ENCODE data around the gene CXXC4. TPM values are rescaled to one million over a fixed set of nuclear protein-coding genes. Genes with fewer than 3 reads are reported as not detected.

The CXXC4 gene
- total and polyA plus RNA-seq, 2 of the 13 experiments (the other 11 are each of a cell fraction or from before 2014, with no cell fraction given) = not detected

GRCh38 chr4:104475652-104476051 lies 19.0 kb downstream of the CXXC4 start:
- DNase-seq (ENCODE audit: low spot score) (no peak), FAIRE-seq (no peak), ATAC-seq (no peak)
- H2AFZ ChIP-seq (ENCODE audit: low read length) = no peak overlapping the region
- no peaks in the 10 kb centered on the region; a peak in 1 of 5 replicates for H3K27me3 ChIP-seq (ENCODE audit: control insufficient read depth in 1 of 2, insufficient read depth in 2 of 2, low read length in 2 of 2)
- no peak overlapping the region for H3K27ac ChIP-seq (ENCODE audit: extremely low read length, insufficient read depth, low read length)
- ChIA-PET POLR2A (no interaction called here), CTCF (ENCODE audit: low intra/inter-chr PET ratio, low total read pairs) (no interaction called here)
- no peak overlapping the region for H3K4me3 ChIP-seq (replicated peaks in 1 of 3; ENCODE audit: insufficient read depth in 1 of 3, low read depth in 2 of 3, low read length in 3 of 3)
- BruUV-seq (replicated peaks) = no TSS peak
- H3K79me2 ChIP-seq (ENCODE audit: insufficient read depth, low read length) = no peaks in the 10 kb centered on the region
- in situ Hi-C loops (cut with HindIII; ENCODE audit: extremely low pct_ligation_motif_present, low pct_unique_long_range_greater_than_20kb) (no loop called here), intact Hi-C loops (cut with micrococcal nuclease; ENCODE audit: unreplicated experiment) (no loop called here)
- no peak overlapping the region for H3K4me2 ChIP-seq (ENCODE audit: low read depth, low read length)
- TF ChIP-seq, protein P1, sequence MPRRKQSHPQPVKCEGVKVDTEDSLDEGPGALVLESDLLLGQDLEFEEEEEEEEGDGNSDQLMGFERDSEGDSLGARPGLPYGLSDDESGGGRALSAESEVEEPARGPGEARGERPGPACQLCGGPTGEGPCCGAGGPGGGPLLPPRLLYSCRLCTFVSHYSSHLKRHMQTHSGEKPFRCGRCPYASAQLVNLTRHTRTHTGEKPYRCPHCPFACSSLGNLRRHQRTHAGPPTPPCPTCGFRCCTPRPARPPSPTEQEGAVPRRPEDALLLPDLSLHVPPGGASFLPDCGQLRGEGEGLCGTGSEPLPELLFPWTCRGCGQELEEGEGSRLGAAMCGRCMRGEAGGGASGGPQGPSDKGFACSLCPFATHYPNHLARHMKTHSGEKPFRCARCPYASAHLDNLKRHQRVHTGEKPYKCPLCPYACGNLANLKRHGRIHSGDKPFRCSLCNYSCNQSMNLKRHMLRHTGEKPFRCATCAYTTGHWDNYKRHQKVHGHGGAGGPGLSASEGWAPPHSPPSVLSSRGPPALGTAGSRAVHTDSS (CRISPR knock-in tag; conservative IDR thresholded peaks at IDR 0.05) = no peak
- WGBS (ENCODE audit: low lambda C conversion rate) = 30% methylated on average over 4 of the region's 4 CpGs
- H4K20me1 ChIP-seq (ENCODE audit: insufficient read depth, low read length) = no peaks in the 10 kb centered on the region
- no peaks in the 10 kb centered on the region for H3K4me1 ChIP-seq (ENCODE audit: insufficient read depth, low read length)
- no peaks in the 10 kb centered on the region for H3K9me3 ChIP-seq (ENCODE audit: low read length)
- H3K9ac ChIP-seq (ENCODE audit: insufficient read depth, low read depth, low read length) = no peak overlapping the region
- H3K36me3 ChIP-seq (replicated peaks in 1 of 2; ENCODE audit: control insufficient read depth in 1 of 2, insufficient read depth in 2 of 2, low read length in 2 of 2) = no peaks in the 10 kb centered on the region

- H3K4me3 ChIP-seq (replicated peaks in 1 of 3; ENCODE audit: insufficient read depth in 1 of 3, low read depth in 2 of 3, low read length in 3 of 3) = no peak overlapping the region
- ChIA-PET POLR2A (no interaction called here), CTCF (ENCODE audit: low intra/inter-chr PET ratio, low total read pairs) (no interaction called here)
- no peaks in the 10 kb centered on the region; a peak in 1 of 5 replicates for H3K27me3 ChIP-seq (ENCODE audit: control insufficient read depth in 1 of 2, insufficient read depth in 2 of 2, low read length in 2 of 2)
- H3K4me1 ChIP-seq (ENCODE audit: insufficient read depth, low read length) = no peaks in the 10 kb centered on the region
- no peaks in the 10 kb centered on the region for H3K79me2 ChIP-seq (ENCODE audit: insufficient read depth, low read length)
- H3K9me3 ChIP-seq (ENCODE audit: low read length) = no peaks in the 10 kb centered on the region
- H3K9ac ChIP-seq (ENCODE audit: insufficient read depth, low read depth, low read length) = no peak overlapping the region
- no peak overlapping the region for H3K27ac ChIP-seq (ENCODE audit: extremely low read length, insufficient read depth, low read length)
- no TSS peak for BruUV-seq (replicated peaks)
- no peak for DNase-seq (ENCODE audit: low spot score)
- no peaks in the 10 kb centered on the region for H4K20me1 ChIP-seq (ENCODE audit: insufficient read depth, low read length)
- intact Hi-C loops (cut with micrococcal nuclease; ENCODE audit: unreplicated experiment) = no loop called here
- H3K4me2 ChIP-seq (ENCODE audit: low read depth, low read length) = no peak overlapping the region
- FAIRE-seq = no peak
- H2AFZ ChIP-seq (ENCODE audit: low read length) = no peak overlapping the region
- H3K36me3 ChIP-seq (replicated peaks in 1 of 2; ENCODE audit: control insufficient read depth in 1 of 2, insufficient read depth in 2 of 2, low read length in 2 of 2) = no peaks in the 10 kb centered on the region
- WGBS (ENCODE audit: low lambda C conversion rate) = 0% methylated on average over 1 of the region's 1 CpG
- no peak for ATAC-seq
- in situ Hi-C loops (cut with HindIII; ENCODE audit: extremely low pct_ligation_motif_present, low pct_unique_long_range_greater_than_20kb) = no loop called here
- TF ChIP-seq ZNF382 (CRISPR knock-in tag; IDR thresholded peaks at IDR 0.05; ENCODE audit: borderline replicate concordance) = no peak
- no peak for TF ChIP-seq AGO2 (optimal IDR thresholded peaks at IDR 0.05; ENCODE audit: low read depth, low read length)
- TF ChIP-seq BHLHE40 (IDR thresholded peaks at IDR 0.05; ENCODE audit: low read length) = no peak
- no peak for TF ChIP-seq ZNF276 (CRISPR knock-in tag; IDR thresholded peaks at IDR 0.05; ENCODE audit: low read depth)
- TF ChIP-seq ZNF577 (CRISPR knock-in tag; IDR thresholded peaks at IDR 0.05; ENCODE audit: borderline replicate concordance, low read depth) = no peak
- TF ChIP-seq, protein P2, sequence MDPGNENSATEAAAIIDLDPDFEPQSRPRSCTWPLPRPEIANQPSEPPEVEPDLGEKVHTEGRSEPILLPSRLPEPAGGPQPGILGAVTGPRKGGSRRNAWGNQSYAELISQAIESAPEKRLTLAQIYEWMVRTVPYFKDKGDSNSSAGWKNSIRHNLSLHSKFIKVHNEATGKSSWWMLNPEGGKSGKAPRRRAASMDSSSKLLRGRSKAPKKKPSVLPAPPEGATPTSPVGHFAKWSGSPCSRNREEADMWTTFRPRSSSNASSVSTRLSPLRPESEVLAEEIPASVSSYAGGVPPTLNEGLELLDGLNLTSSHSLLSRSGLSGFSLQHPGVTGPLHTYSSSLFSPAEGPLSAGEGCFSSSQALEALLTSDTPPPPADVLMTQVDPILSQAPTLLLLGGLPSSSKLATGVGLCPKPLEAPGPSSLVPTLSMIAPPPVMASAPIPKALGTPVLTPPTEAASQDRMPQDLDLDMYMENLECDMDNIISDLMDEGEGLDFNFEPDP (CRISPR knock-in tag; conservative IDR thresholded peaks at IDR 0.05) = no peak
- TF ChIP-seq HDAC6 (IDR thresholded peaks at IDR 0.05; ENCODE audit: low read depth, low read length) = no peak
- TF ChIP-seq GFI1 (CRISPR knock-in tag; IDR thresholded peaks at IDR 0.05; ENCODE audit: borderline replicate concordance) = no peak
- no peak for TF ChIP-seq NCOA2 (CRISPR knock-in tag; IDR thresholded peaks at IDR 0.05)
- TF ChIP-seq CERS6 (CRISPR knock-in tag; IDR thresholded peaks at IDR 0.05) = no peak
- TF ChIP-seq FOXK1 (CRISPR knock-in tag; IDR thresholded peaks at IDR 0.05; ENCODE audit: borderline replicate concordance, low read depth) = no peak
- no peak for TF ChIP-seq ZNF883 (CRISPR knock-in tag; IDR thresholded peaks at IDR 0.05; ENCODE audit: not compliant biosample characterization)
- TF ChIP-seq EED (CRISPR knock-in tag; IDR thresholded peaks at IDR 0.05) = no peak
Observed at GRCh38 chr4:104472766-104473165, 21.9 kb downstream of the CXXC4 start.

Measured in HepG2 (cell line).